H1 (cell line): ENCODE data around the gene IQCM. TPM values are rescaled to one million over a fixed set of nuclear protein-coding genes. Genes with fewer than 3 reads are reported as not detected.

Experiments used
- CTCF ChIA-PET: fragments of 300-600 bp; sonication (Branson Sonifier 250); formaldehyde crosslinking; loops from one replicate; lab custom pipeline; 2021; ENCODE audit not compliant: partially characterized antibody; lab: Charles Lee
- POLR2A ChIA-PET: fragments of 300-600 bp; sonication (Branson Sonifier 250); formaldehyde crosslinking; loops from one replicate; lab custom pipeline; 2021; ENCODE audit warnings: inconsistent platforms; ENCODE audit not compliant: partially characterized antibody; lab: Charles Lee
- DNase-seq, 2 experiments: peaks; one replicate each; pipeline versions ENCODE4 v3.0.0 to v3.0.0-alpha.2; 2010 to 2022; ENCODE audit warnings: low spot score in 2 of 2, low read depth in 1 of 2, mixed read lengths in 1 of 2
- FAIRE-seq: peaks from 2 replicates; lab custom pipeline; 2011; peaks lifted over from hg19 to GRCh38; lab: Jason Lieb, UNC
- H2AFZ ChIP-seq: 2 replicates; pipeline ENCODE4 v1.8.1; 2012; ENCODE audit warnings: low read length, inconsistent platforms
- H2AK5ac ChIP-seq: 2 replicates; pipeline ENCODE4 v1.6.1; 2013; ENCODE audit warnings: low read depth, low read length
- H2BK120ac ChIP-seq: replicated peaks from 2 replicates; pipeline ENCODE3; 2013; ENCODE audit warnings: low read depth, low read length, inconsistent platforms
- H2BK12ac ChIP-seq: 2 replicates; pipeline ENCODE4 v1.6.1; 2013; ENCODE audit warnings: low read depth, low read length
- H2BK15ac ChIP-seq: 2 replicates; pipeline ENCODE4 v1.6.1; 2013; ENCODE audit warnings: low read length
- H2BK20ac ChIP-seq: 2 replicates; pipeline ENCODE4 v1.6.1; 2013; ENCODE audit warnings: low read length
- H2BK5ac ChIP-seq: 2 replicates; pipeline ENCODE4 v1.6.1; 2013; ENCODE audit warnings: low read depth, low read length
- H3K14ac ChIP-seq: 2 replicates; pipeline ENCODE4 v1.6.1; 2013; ENCODE audit warnings: inconsistent platforms; ENCODE audit not compliant: insufficient read length
- H3K18ac ChIP-seq: 2 replicates; pipeline ENCODE4 v1.6.1; 2013; ENCODE audit warnings: low read length; ENCODE audit errors: extremely low read depth
- H3K23ac ChIP-seq: 2 replicates; pipeline ENCODE4 v1.6.1; 2013; ENCODE audit warnings: inconsistent platforms; ENCODE audit not compliant: insufficient read length
- H3K23me2 ChIP-seq: 2 replicates; pipeline ENCODE4 v1.6.1; 2013; ENCODE audit warnings: low read depth, low read length
- H3K27ac ChIP-seq: 2 replicates; pipeline ENCODE4 v1.6.1; 2011; ENCODE audit warnings: low read depth, low read length, inconsistent platforms
- H3K27me3 ChIP-seq, 4 experiments: replicated peaks in 1 of 4; 1 replicate in 1 of 4; 2 replicates in 3 of 4; pipeline versions ENCODE4 v1.6.1 to v1.8.1; 2011 to 2013; ENCODE audit warnings: low read length in 3 of 4, mild to moderate bottlenecking in 3 of 4, inconsistent platforms in 2 of 4, mixed read lengths in 2 of 4, moderate library complexity in 1 of 4; ENCODE audit not compliant: control insufficient read depth in 3 of 4, insufficient read depth in 3 of 4; ENCODE audit errors: extremely low read depth in 1 of 4
- H3K36me3 ChIP-seq, 4 experiments: 2 replicates each; pipeline versions ENCODE4 v1.6.1 to v1.8.1; 2011 to 2013; ENCODE audit warnings: mild to moderate bottlenecking in 4 of 4, low read length in 3 of 4, moderate library complexity in 2 of 4, control low read depth in 1 of 4, inconsistent platforms in 1 of 4; ENCODE audit not compliant: insufficient read depth in 4 of 4, control insufficient read depth in 2 of 4
- H3K4ac ChIP-seq: replicated peaks from 2 replicates; pipeline ENCODE3; 2013; ENCODE audit warnings: low read length, low read depth, mixed read lengths, inconsistent platforms; ENCODE audit not compliant: insufficient read length
- H3K4me1 ChIP-seq, 4 experiments: replicated peaks in 1 of 4; 1 replicate in 1 of 4; 2 replicates in 3 of 4; pipeline versions ENCODE4 v1.6.1 to v1.8.1; 2011 to 2013; ENCODE audit warnings: low read length in 3 of 4, inconsistent platforms in 2 of 4, mixed read lengths in 1 of 4; ENCODE audit not compliant: insufficient read depth in 4 of 4, control insufficient read depth in 3 of 4
- H3K4me2 ChIP-seq, 2 experiments: 2 replicates each; pipeline versions ENCODE4 v1.6.1 to v1.8.1; 2011 to 2013; ENCODE audit warnings: low read depth in 2 of 2, low read length in 2 of 2, control low read depth in 1 of 2, inconsistent platforms in 1 of 2, mild to moderate bottlenecking in 1 of 2; ENCODE audit not compliant: insufficient read depth in 1 of 2
- H3K4me3 ChIP-seq, 4 experiments: fragments of 200-600, 300-600 bp in 1 of 4; sonication (generic), shearing (Covaris generic), sonication (Bioruptor Twin) in 1 of 4; 2 replicates each; pipeline versions ENCODE4 v1.5.1 to v1.8.1; 2011 to 2016; ENCODE audit warnings: low read length in 4 of 4, low read depth in 3 of 4, control low read depth in 2 of 4, inconsistent platforms in 2 of 4, mild to moderate bottlenecking in 2 of 4, mixed read lengths in 1 of 4, moderate library complexity in 1 of 4; ENCODE audit not compliant: insufficient read depth in 2 of 4; ENCODE audit errors: extremely low read depth in 1 of 4
- H3K56ac ChIP-seq: replicated peaks from 2 replicates; pipeline ENCODE3; 2013; ENCODE audit warnings: low read depth, mild to moderate bottlenecking, mixed read lengths, low read length, inconsistent platforms; ENCODE audit not compliant: insufficient read length
- H3K79me1 ChIP-seq: 2 replicates; pipeline ENCODE4 v1.6.1; 2013; ENCODE audit warnings: low read depth, low read length, control low read depth
- H3K79me2 ChIP-seq, 2 experiments: 2 replicates each; pipeline versions ENCODE4 v1.6.1 to v1.8.1; 2012 to 2013; ENCODE audit warnings: low read length in 2 of 2, mild to moderate bottlenecking in 2 of 2, inconsistent platforms in 1 of 2; ENCODE audit not compliant: insufficient read depth in 2 of 2, control insufficient read depth in 1 of 2
- H3K9ac ChIP-seq, 4 experiments: replicated peaks in 1 of 4; 1 replicate in 1 of 4; 2 replicates in 3 of 4; pipeline versions ENCODE4 v1.6.1 to v1.8.1; 2011 to 2013; ENCODE audit warnings: low read depth in 3 of 4, low read length in 3 of 4, control low read depth in 2 of 4, mild to moderate bottlenecking in 2 of 4, moderate library complexity in 2 of 4, inconsistent platforms in 1 of 4; ENCODE audit errors: extremely low read depth in 1 of 4
- H3K9me3 ChIP-seq, 2 experiments: 2 replicates each; pipeline versions ENCODE4 v1.6.1 to v1.8.1; 2012 to 2013; ENCODE audit warnings: mild to moderate bottlenecking in 2 of 2, moderate library complexity in 2 of 2, control low read depth in 1 of 2, inconsistent platforms in 1 of 2, low read depth in 1 of 2, low read length in 1 of 2, mixed read lengths in 1 of 2; ENCODE audit not compliant: insufficient read depth in 2 of 2
- H4K20me1 ChIP-seq, 2 experiments: replicated peaks in 1 of 2; 2 replicates each; pipeline versions ENCODE3 to v1.8.1; 2011 to 2013; ENCODE audit warnings: inconsistent platforms in 2 of 2, low read length in 2 of 2, mild to moderate bottlenecking in 1 of 2; ENCODE audit not compliant: insufficient read depth in 2 of 2, control insufficient read depth in 1 of 2
- H4K5ac ChIP-seq: 2 replicates; pipeline ENCODE4 v1.6.1; 2013; ENCODE audit warnings: low read length, low read depth, mixed read lengths, inconsistent platforms; ENCODE audit not compliant: insufficient read length
- H4K8ac ChIP-seq: 2 replicates; pipeline ENCODE4 v1.8.0; 2013; ENCODE audit warnings: mild to moderate bottlenecking, moderate library complexity, low read length, inconsistent platforms; ENCODE audit not compliant: insufficient read depth; ENCODE audit errors: extremely low read depth
- H4K91ac ChIP-seq: replicated peaks from 2 replicates; pipeline ENCODE3; 2013; ENCODE audit warnings: low read length, mixed read lengths, inconsistent platforms; ENCODE audit not compliant: insufficient read length
- BACH1 ChIP-seq: IDR thresholded peaks from 2 replicates; pipeline ENCODE4 v1.6.1; 2012; ENCODE audit warnings: low read length, improper control_type of control experiment
- BCL11A ChIP-seq, 2 experiments: IDR thresholded peaks; one replicate each; pipeline ENCODE4 v1.6.1; 2011; ENCODE audit warnings: low read depth in 2 of 2, low read length in 2 of 2, mild to moderate bottlenecking in 2 of 2
- CEBPB ChIP-seq: IDR thresholded peaks from 2 replicates; pipeline ENCODE4 v1.6.1; 2012; ENCODE audit warnings: low read depth, low read length
- CHD1 ChIP-seq: IDR thresholded peaks from 2 replicates; pipeline ENCODE4 v1.6.1; 2012; ENCODE audit warnings: low read depth, low read length, improper control_type of control experiment
- CTBP2 ChIP-seq: IDR thresholded peaks from 2 replicates; pipeline ENCODE4 v1.7.0; 2011; ENCODE audit warnings: borderline replicate concordance, mild to moderate bottlenecking, moderate library complexity, mixed read lengths, low read length; ENCODE audit not compliant: insufficient read depth, insufficient read length
- EP300 ChIP-seq, 2 experiments: IDR thresholded peaks; 1 replicate in 1 of 2; 2 replicates in 1 of 2; pipeline ENCODE4 v1.6.1; 2011 to 2012; ENCODE audit warnings: low read depth in 2 of 2, low read length in 2 of 2, mild to moderate bottlenecking in 2 of 2, borderline replicate concordance in 1 of 2, inconsistent platforms in 1 of 2, moderate library complexity in 1 of 2
- GTF2F1 ChIP-seq: IDR thresholded peaks from 2 replicates; pipeline ENCODE4 v1.6.1; 2012; ENCODE audit warnings: low read depth, low read length, improper control_type of control experiment, borderline replicate concordance
- RAD21 ChIP-seq, 2 experiments: IDR thresholded peaks in 1 of 2; conservative IDR thresholded peaks in 1 of 2; 2 replicates each; pipeline ENCODE4 v1.6.1; 2011; ENCODE audit warnings: low read depth in 2 of 2, low read length in 2 of 2, improper control_type of control experiment in 1 of 2, inconsistent platforms in 1 of 2, mild to moderate bottlenecking in 1 of 2, moderate library complexity in 1 of 2
- SAP30 ChIP-seq: fragments of 300-600 bp; sonication (generic); IDR thresholded peaks from 2 replicates; pipeline ENCODE4 v1.7.1; 2012; ENCODE audit warnings: low read length, moderate library complexity, mild to moderate bottlenecking, inconsistent platforms; ENCODE audit not compliant: insufficient read depth, insufficient replicate concordance
- SIRT6 ChIP-seq: IDR thresholded peaks from one replicate; pipeline ENCODE4 v1.7.1; 2012; ENCODE audit warnings: low read length, inconsistent platforms
- SIX5 ChIP-seq: IDR thresholded peaks from 2 replicates; pipeline ENCODE4 v1.6.1; 2011; ENCODE audit warnings: mild to moderate bottlenecking, low read depth, low read length
- TCF12 ChIP-seq: IDR thresholded peaks from 2 replicates; pipeline ENCODE4 v1.6.1; 2011; ENCODE audit warnings: low read depth, mild to moderate bottlenecking, low read length
- TEAD4 ChIP-seq: IDR thresholded peaks from 2 replicates; pipeline ENCODE4 v1.6.1; 2012; ENCODE audit warnings: low read depth, low read length, inconsistent platforms, mixed read lengths
- WGBS, 2 experiments: shearing (Covaris generic) in 1 of 2; methylation state at CpG; one replicate each; pipeline versions ENCODE4 v1.1.6 to v1.1.7; 2013 to 2015; ENCODE audit warnings: low lambda C conversion rate in 2 of 2, mixed read lengths in 2 of 2, inconsistent platforms in 1 of 2, low coverage in 1 of 2, missing lambda C conversion rate in 1 of 2; ENCODE audit not compliant: insufficient replicate concordance in 2 of 2, insufficient coverage in 1 of 2, insufficient read length in 1 of 2; ENCODE audit errors: extremely low coverage in 1 of 2, missing lambda C conversion rate in 1 of 2; 5-methylcytosine and 5-hydroxymethylcytosine counted together
- polyA plus RNA-seq, 7 experiments: library from polyadenylated mRNA; depleted of rRNA in 3 of 7; stranded (reverse) in 5 of 7; unstranded in 2 of 7; fragments of >200 nt in 5 of 7; fragments of 200-250 nt in 2 of 7; gene quantifications; 1 replicate in 5 of 7; 2 replicates in 1 of 7; 4 replicates in 1 of 7; pipeline versions ENCODE4 v1.2.1 to v1.2.3, GENCODE V29; 2011 to 2013; ENCODE audit warnings: missing spikeins in 2 of 7, mixed read lengths in 2 of 7
- total RNA-seq: library from RNA; stranded (reverse); fragmentation: NEBNext Ultra II Directional; extraction: Animal tissue kit (Norgen Biotek cat#: 25700); gene quantifications from 2 replicates; pipeline ENCODE4 v1.2.1, GENCODE V29; 2021
- TF ChIP-seq, protein P1 (sequence below): IDR thresholded peaks from 2 replicates; pipeline ENCODE4 v1.6.1; 2012; ENCODE audit warnings: inconsistent platforms

Gene IQCM
- total and polyA plus RNA-seq, 2 of the 8 experiments (the other 6 are each of a cell fraction or from before 2014, with no cell fraction given), result not detected

DNA sequence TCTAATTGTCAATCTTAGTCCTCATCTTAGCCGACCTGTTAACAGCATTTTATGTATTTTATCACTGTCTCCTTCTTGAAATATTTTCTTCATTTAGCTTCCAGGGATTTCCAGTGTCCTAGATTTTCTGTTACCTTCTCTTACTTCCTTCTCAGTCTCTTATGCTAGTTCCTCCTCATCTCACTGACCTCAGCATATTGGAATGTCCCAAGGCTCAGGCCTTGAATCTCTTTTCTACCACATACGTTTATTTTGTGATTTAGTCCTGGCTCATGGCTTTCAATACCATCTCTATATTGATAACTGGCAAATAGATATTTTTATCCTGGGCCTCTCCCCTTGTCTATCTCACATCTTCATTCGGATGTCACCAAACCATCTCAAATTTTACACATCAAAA lies 61.1 kb downstream of the IQCM start:
- Histone ChIP-seq H2AFZ (no peak overlapping the region), H3K18ac (no peak overlapping the region), H3K9ac (no peak overlapping the region), H3K79me1 (no peaks in the 10 kb centered on the region), H3K9me3 (no peaks in the 10 kb centered on the region), H3K79me2 (no peaks in the 10 kb centered on the region), H3K36me3 (no peaks in the 10 kb centered on the region), H2AK5ac (no peak overlapping the region), H3K4me2 (no peak overlapping the region), H3K56ac (no peak overlapping the region), H2BK20ac (no peak overlapping the region), H4K91ac (no peak overlapping the region), H2BK120ac (no peak overlapping the region), H3K4ac (no peak overlapping the region), H4K20me1 (no peaks in the 10 kb centered on the region), H3K14ac (no peak overlapping the region), H3K27me3 (no peaks in the 10 kb centered on the region), H3K27ac (no peak overlapping the region), H3K23me2 (no peaks in the 10 kb centered on the region), H2BK15ac (no peak overlapping the region), H3K4me1 (no peaks in the 10 kb centered on the region), H3K23ac (no peak overlapping the region), H4K5ac (no peak overlapping the region), H3K4me3 (no peak overlapping the region), H2BK12ac (no peak overlapping the region), H4K8ac (no peak overlapping the region), H2BK5ac (no peak overlapping the region)
- FAIRE-seq, result no peak
- no peak for DNase-seq
- POLR2A ChIA-PET, result no interaction called here
- WGBS, 2 experiments, result 92% methylated on average over 3 of the region's 3 CpGs; no CpG with 5 or more reads in 1 of the 2 experiments
- CTCF ChIA-PET, result interaction anchor here (1.2 to 1.3 kb wide), 3 partner anchors 9 to 21 kb away, joined by 3 to 8 read pairs (median 5); no protein-coding TSS in a partner anchor
- TF ChIP-seq BACH1 (no peak), GTF2F1 (no peak), CTBP2 (no peak), TCF12 (no peak), BCL11A (IDR thresholded peaks at IDR 0.05; ENCODE audit: low read depth in 2 of 2, low read length in 2 of 2) (no peak), CHD1 (no peak), SIX5 (no peak), TEAD4 (no peak), SAP30 (no peak), CEBPB (no peak), EP300 (IDR thresholded peaks at IDR 0.05; ENCODE audit: borderline replicate concordance in 1 of 2, low read depth in 2 of 2, low read length in 2 of 2) (no peak), SIRT6 (no peak), RAD21 (IDR thresholded peaks at IDR 0.05 in 1 of 2, conservative IDR thresholded peaks at IDR 0.05 in 1 of 2; ENCODE audit: low read depth in 2 of 2, low read length in 2 of 2) (no peak)
- TF ChIP-seq, protein P1, sequence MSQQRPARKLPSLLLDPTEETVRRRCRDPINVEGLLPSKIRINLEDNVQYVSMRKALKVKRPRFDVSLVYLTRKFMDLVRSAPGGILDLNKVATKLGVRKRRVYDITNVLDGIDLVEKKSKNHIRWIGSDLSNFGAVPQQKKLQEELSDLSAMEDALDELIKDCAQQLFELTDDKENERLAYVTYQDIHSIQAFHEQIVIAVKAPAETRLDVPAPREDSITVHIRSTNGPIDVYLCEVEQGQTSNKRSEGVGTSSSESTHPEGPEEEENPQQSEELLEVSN, result no peak
